PC-9 (cell line): ENCODE data around the gene HSD17B2.

Experiments
- EZH2 ChIP-seq: fragments of 200-600 bp; sonication (generic); IDR thresholded peaks from 2 replicates; pipeline ENCODE4 v1.8.0; 2017; ENCODE audit warnings: antibody characterized with exemption, low read depth
- TF ChIP-seq, protein P1 (sequence below): fragments of 200-600 bp; sonication (generic); conservative IDR thresholded peaks from 2 replicates; pipeline ENCODE4 v1.6.1; 2017; ENCODE audit warnings: mixed run types, antibody characterized with exemption, mild to moderate bottlenecking, moderate library complexity

DNA sequence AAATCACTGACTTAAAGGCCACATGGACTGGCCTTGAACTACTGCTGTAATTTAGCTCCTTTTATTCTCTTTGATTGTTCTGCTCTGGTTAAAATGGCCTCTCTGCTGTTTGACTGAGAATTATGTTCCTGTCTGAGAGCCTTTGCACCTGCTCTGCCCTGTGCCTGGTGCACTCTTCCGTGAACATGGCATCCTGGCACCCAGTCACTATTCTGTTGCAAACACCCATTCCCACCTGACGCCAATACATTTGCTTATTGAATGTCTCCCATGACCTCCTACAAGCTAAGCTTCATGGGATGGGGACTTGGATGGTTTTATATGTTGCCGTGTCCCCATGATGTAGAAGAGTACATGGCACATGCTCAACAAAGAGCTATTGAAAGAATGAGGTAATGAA lies 20.1 kb downstream of the HSD17B2 start:
- TF ChIP-seq EZH2, result no peak
- TF ChIP-seq, protein P1, sequence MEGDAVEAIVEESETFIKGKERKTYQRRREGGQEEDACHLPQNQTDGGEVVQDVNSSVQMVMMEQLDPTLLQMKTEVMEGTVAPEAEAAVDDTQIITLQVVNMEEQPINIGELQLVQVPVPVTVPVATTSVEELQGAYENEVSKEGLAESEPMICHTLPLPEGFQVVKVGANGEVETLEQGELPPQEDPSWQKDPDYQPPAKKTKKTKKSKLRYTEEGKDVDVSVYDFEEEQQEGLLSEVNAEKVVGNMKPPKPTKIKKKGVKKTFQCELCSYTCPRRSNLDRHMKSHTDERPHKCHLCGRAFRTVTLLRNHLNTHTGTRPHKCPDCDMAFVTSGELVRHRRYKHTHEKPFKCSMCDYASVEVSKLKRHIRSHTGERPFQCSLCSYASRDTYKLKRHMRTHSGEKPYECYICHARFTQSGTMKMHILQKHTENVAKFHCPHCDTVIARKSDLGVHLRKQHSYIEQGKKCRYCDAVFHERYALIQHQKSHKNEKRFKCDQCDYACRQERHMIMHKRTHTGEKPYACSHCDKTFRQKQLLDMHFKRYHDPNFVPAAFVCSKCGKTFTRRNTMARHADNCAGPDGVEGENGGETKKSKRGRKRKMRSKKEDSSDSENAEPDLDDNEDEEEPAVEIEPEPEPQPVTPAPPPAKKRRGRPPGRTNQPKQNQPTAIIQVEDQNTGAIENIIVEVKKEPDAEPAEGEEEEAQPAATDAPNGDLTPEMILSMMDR, result no peak
